H1 (cell line): ENCODE data around the gene CNTNAP3B. TPM values are rescaled to one million over a fixed set of nuclear protein-coding genes. Genes with fewer than 3 reads are reported as not detected.
"Not testable (repeated sequence)": the region's sequence is repeated elsewhere in the genome, so short reads cannot be mapped to it uniquely, and the experiment has no call there.

Experiments
- CTCF ChIA-PET: fragments of 300-600 bp; sonication (Branson Sonifier 250); formaldehyde crosslinking; loops from one replicate; lab custom pipeline; 2021; ENCODE audit not compliant: partially characterized antibody; lab: Charles Lee
- POLR2A ChIA-PET: fragments of 300-600 bp; sonication (Branson Sonifier 250); formaldehyde crosslinking; loops from one replicate; lab custom pipeline; 2021; ENCODE audit warnings: inconsistent platforms; ENCODE audit not compliant: partially characterized antibody; lab: Charles Lee
- DNase-seq, 2 experiments: peaks; one replicate each; pipeline versions ENCODE4 v3.0.0 to v3.0.0-alpha.2; 2010 to 2022; ENCODE audit warnings: low spot score in 2 of 2, low read depth in 1 of 2, mixed read lengths in 1 of 2
- FAIRE-seq: peaks from 2 replicates; lab custom pipeline; 2011; peaks lifted over from hg19 to GRCh38; lab: Jason Lieb, UNC
- H2AFZ ChIP-seq: 2 replicates; pipeline ENCODE4 v1.8.1; 2012; ENCODE audit warnings: low read length, inconsistent platforms
- H2AK5ac ChIP-seq: 2 replicates; pipeline ENCODE4 v1.6.1; 2013; ENCODE audit warnings: low read depth, low read length
- H2BK120ac ChIP-seq: replicated peaks from 2 replicates; pipeline ENCODE3; 2013; ENCODE audit warnings: low read depth, low read length, inconsistent platforms
- H2BK12ac ChIP-seq: 2 replicates; pipeline ENCODE4 v1.6.1; 2013; ENCODE audit warnings: low read depth, low read length
- H2BK15ac ChIP-seq: 2 replicates; pipeline ENCODE4 v1.6.1; 2013; ENCODE audit warnings: low read length
- H2BK20ac ChIP-seq: 2 replicates; pipeline ENCODE4 v1.6.1; 2013; ENCODE audit warnings: low read length
- H2BK5ac ChIP-seq: 2 replicates; pipeline ENCODE4 v1.6.1; 2013; ENCODE audit warnings: low read depth, low read length
- H3K14ac ChIP-seq: 2 replicates; pipeline ENCODE4 v1.6.1; 2013; ENCODE audit warnings: inconsistent platforms; ENCODE audit not compliant: insufficient read length
- H3K18ac ChIP-seq: 2 replicates; pipeline ENCODE4 v1.6.1; 2013; ENCODE audit warnings: low read length; ENCODE audit errors: extremely low read depth
- H3K23ac ChIP-seq: 2 replicates; pipeline ENCODE4 v1.6.1; 2013; ENCODE audit warnings: inconsistent platforms; ENCODE audit not compliant: insufficient read length
- H3K23me2 ChIP-seq: 2 replicates; pipeline ENCODE4 v1.6.1; 2013; ENCODE audit warnings: low read depth, low read length
- H3K27ac ChIP-seq: 2 replicates; pipeline ENCODE4 v1.6.1; 2011; ENCODE audit warnings: low read depth, low read length, inconsistent platforms
- H3K27me3 ChIP-seq, 4 experiments: replicated peaks in 1 of 4; 1 replicate in 1 of 4; 2 replicates in 3 of 4; pipeline versions ENCODE4 v1.6.1 to v1.8.1; 2011 to 2013; ENCODE audit warnings: low read length in 3 of 4, mild to moderate bottlenecking in 3 of 4, inconsistent platforms in 2 of 4, mixed read lengths in 2 of 4, moderate library complexity in 1 of 4; ENCODE audit not compliant: control insufficient read depth in 3 of 4, insufficient read depth in 3 of 4; ENCODE audit errors: extremely low read depth in 1 of 4
- H3K36me3 ChIP-seq, 4 experiments: 2 replicates each; pipeline versions ENCODE4 v1.6.1 to v1.8.1; 2011 to 2013; ENCODE audit warnings: mild to moderate bottlenecking in 4 of 4, low read length in 3 of 4, moderate library complexity in 2 of 4, control low read depth in 1 of 4, inconsistent platforms in 1 of 4; ENCODE audit not compliant: insufficient read depth in 4 of 4, control insufficient read depth in 2 of 4
- H3K4ac ChIP-seq: replicated peaks from 2 replicates; pipeline ENCODE3; 2013; ENCODE audit warnings: low read length, low read depth, mixed read lengths, inconsistent platforms; ENCODE audit not compliant: insufficient read length
- H3K4me1 ChIP-seq, 4 experiments: replicated peaks in 1 of 4; 1 replicate in 1 of 4; 2 replicates in 3 of 4; pipeline versions ENCODE4 v1.6.1 to v1.8.1; 2011 to 2013; ENCODE audit warnings: low read length in 3 of 4, inconsistent platforms in 2 of 4, mixed read lengths in 1 of 4; ENCODE audit not compliant: insufficient read depth in 4 of 4, control insufficient read depth in 3 of 4
- H3K4me2 ChIP-seq, 2 experiments: 2 replicates each; pipeline versions ENCODE4 v1.6.1 to v1.8.1; 2011 to 2013; ENCODE audit warnings: low read depth in 2 of 2, low read length in 2 of 2, control low read depth in 1 of 2, inconsistent platforms in 1 of 2, mild to moderate bottlenecking in 1 of 2; ENCODE audit not compliant: insufficient read depth in 1 of 2
- H3K4me3 ChIP-seq, 4 experiments: fragments of 200-600, 300-600 bp in 1 of 4; sonication (generic), shearing (Covaris generic), sonication (Bioruptor Twin) in 1 of 4; 2 replicates each; pipeline versions ENCODE4 v1.5.1 to v1.8.1; 2011 to 2016; ENCODE audit warnings: low read length in 4 of 4, low read depth in 3 of 4, control low read depth in 2 of 4, inconsistent platforms in 2 of 4, mild to moderate bottlenecking in 2 of 4, mixed read lengths in 1 of 4, moderate library complexity in 1 of 4; ENCODE audit not compliant: insufficient read depth in 2 of 4; ENCODE audit errors: extremely low read depth in 1 of 4
- H3K56ac ChIP-seq: replicated peaks from 2 replicates; pipeline ENCODE3; 2013; ENCODE audit warnings: low read depth, mild to moderate bottlenecking, mixed read lengths, low read length, inconsistent platforms; ENCODE audit not compliant: insufficient read length
- H3K79me1 ChIP-seq: 2 replicates; pipeline ENCODE4 v1.6.1; 2013; ENCODE audit warnings: low read depth, low read length, control low read depth
- H3K79me2 ChIP-seq, 2 experiments: 2 replicates each; pipeline versions ENCODE4 v1.6.1 to v1.8.1; 2012 to 2013; ENCODE audit warnings: low read length in 2 of 2, mild to moderate bottlenecking in 2 of 2, inconsistent platforms in 1 of 2; ENCODE audit not compliant: insufficient read depth in 2 of 2, control insufficient read depth in 1 of 2
- H3K9ac ChIP-seq, 4 experiments: replicated peaks in 1 of 4; 1 replicate in 1 of 4; 2 replicates in 3 of 4; pipeline versions ENCODE4 v1.6.1 to v1.8.1; 2011 to 2013; ENCODE audit warnings: low read depth in 3 of 4, low read length in 3 of 4, control low read depth in 2 of 4, mild to moderate bottlenecking in 2 of 4, moderate library complexity in 2 of 4, inconsistent platforms in 1 of 4; ENCODE audit errors: extremely low read depth in 1 of 4
- H3K9me3 ChIP-seq, 2 experiments: 2 replicates each; pipeline versions ENCODE4 v1.6.1 to v1.8.1; 2012 to 2013; ENCODE audit warnings: mild to moderate bottlenecking in 2 of 2, moderate library complexity in 2 of 2, control low read depth in 1 of 2, inconsistent platforms in 1 of 2, low read depth in 1 of 2, low read length in 1 of 2, mixed read lengths in 1 of 2; ENCODE audit not compliant: insufficient read depth in 2 of 2
- H4K20me1 ChIP-seq, 2 experiments: replicated peaks in 1 of 2; 2 replicates each; pipeline versions ENCODE3 to v1.8.1; 2011 to 2013; ENCODE audit warnings: inconsistent platforms in 2 of 2, low read length in 2 of 2, mild to moderate bottlenecking in 1 of 2; ENCODE audit not compliant: insufficient read depth in 2 of 2, control insufficient read depth in 1 of 2
- H4K5ac ChIP-seq: 2 replicates; pipeline ENCODE4 v1.6.1; 2013; ENCODE audit warnings: low read length, low read depth, mixed read lengths, inconsistent platforms; ENCODE audit not compliant: insufficient read length
- H4K8ac ChIP-seq: 2 replicates; pipeline ENCODE4 v1.8.0; 2013; ENCODE audit warnings: mild to moderate bottlenecking, moderate library complexity, low read length, inconsistent platforms; ENCODE audit not compliant: insufficient read depth; ENCODE audit errors: extremely low read depth
- H4K91ac ChIP-seq: replicated peaks from 2 replicates; pipeline ENCODE3; 2013; ENCODE audit warnings: low read length, mixed read lengths, inconsistent platforms; ENCODE audit not compliant: insufficient read length
- WGBS, 2 experiments: shearing (Covaris generic) in 1 of 2; methylation state at CpG; one replicate each; pipeline versions ENCODE4 v1.1.6 to v1.1.7; 2013 to 2015; ENCODE audit warnings: low lambda C conversion rate in 2 of 2, mixed read lengths in 2 of 2, inconsistent platforms in 1 of 2, low coverage in 1 of 2, missing lambda C conversion rate in 1 of 2; ENCODE audit not compliant: insufficient replicate concordance in 2 of 2, insufficient coverage in 1 of 2, insufficient read length in 1 of 2; ENCODE audit errors: extremely low coverage in 1 of 2, missing lambda C conversion rate in 1 of 2; 5-methylcytosine and 5-hydroxymethylcytosine counted together
- polyA plus RNA-seq, 7 experiments: library from polyadenylated mRNA; depleted of rRNA in 3 of 7; stranded (reverse) in 5 of 7; unstranded in 2 of 7; fragments of >200 nt in 5 of 7; fragments of 200-250 nt in 2 of 7; gene quantifications; 1 replicate in 5 of 7; 2 replicates in 1 of 7; 4 replicates in 1 of 7; pipeline versions ENCODE4 v1.2.1 to v1.2.3, GENCODE V29; 2011 to 2013; ENCODE audit warnings: missing spikeins in 2 of 7, mixed read lengths in 2 of 7
- total RNA-seq: library from RNA; stranded (reverse); fragmentation: NEBNext Ultra II Directional; extraction: Animal tissue kit (Norgen Biotek cat#: 25700); gene quantifications from 2 replicates; pipeline ENCODE4 v1.2.1, GENCODE V29; 2021

The CNTNAP3B gene
- total and polyA plus RNA-seq, 2 of the 8 experiments (the other 6 are each of a cell fraction or from before 2014, with no cell fraction given), result 1.3 to 2.9 TPM

DNA sequence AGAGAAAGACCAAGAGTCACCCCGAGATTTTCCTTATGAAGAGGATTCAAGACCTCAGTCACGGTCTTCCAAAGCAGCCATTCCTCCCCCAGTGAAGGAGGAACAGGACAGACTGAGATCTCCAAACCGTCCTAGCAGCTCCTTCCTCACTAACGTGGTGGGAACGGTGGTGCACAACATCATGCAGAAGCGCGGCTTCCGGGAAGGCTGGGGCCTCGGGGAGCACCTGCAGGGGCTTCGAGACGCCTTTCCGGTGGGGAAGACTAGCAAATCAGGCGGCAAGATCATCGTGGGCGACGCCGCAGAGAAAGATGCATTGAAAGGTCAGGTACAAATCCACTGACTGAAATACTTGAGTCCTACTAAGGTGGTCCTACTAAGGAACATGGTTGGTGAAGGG lies 154.3 kb downstream of the CNTNAP3B start:
- CTCF ChIA-PET, H4K20me1 ChIP-seq, H3K4me1 ChIP-seq, H3K14ac ChIP-seq, H3K23me2 ChIP-seq, FAIRE-seq, H3K9ac ChIP-seq, H2AK5ac ChIP-seq, H3K4ac ChIP-seq, H3K4me3 ChIP-seq, H2BK5ac ChIP-seq, H3K27ac ChIP-seq, H3K23ac ChIP-seq, H3K4me2 ChIP-seq, H4K5ac ChIP-seq, H2AFZ ChIP-seq, H4K8ac ChIP-seq, H3K79me1 ChIP-seq, H3K27me3 ChIP-seq, H2BK12ac ChIP-seq, H3K56ac ChIP-seq, H2BK120ac ChIP-seq, H3K9me3 ChIP-seq, H2BK15ac ChIP-seq, H3K18ac ChIP-seq, H3K79me2 ChIP-seq, H4K91ac ChIP-seq, H2BK20ac ChIP-seq, DNase-seq, POLR2A ChIA-PET, H3K36me3 ChIP-seq: not testable (repeated sequence)
- 100% methylated on average over 10 of the region's 17 CpGs; no CpG with 5 or more reads in 1 of the 2 experiments for WGBS, 2 experiments

DNA sequence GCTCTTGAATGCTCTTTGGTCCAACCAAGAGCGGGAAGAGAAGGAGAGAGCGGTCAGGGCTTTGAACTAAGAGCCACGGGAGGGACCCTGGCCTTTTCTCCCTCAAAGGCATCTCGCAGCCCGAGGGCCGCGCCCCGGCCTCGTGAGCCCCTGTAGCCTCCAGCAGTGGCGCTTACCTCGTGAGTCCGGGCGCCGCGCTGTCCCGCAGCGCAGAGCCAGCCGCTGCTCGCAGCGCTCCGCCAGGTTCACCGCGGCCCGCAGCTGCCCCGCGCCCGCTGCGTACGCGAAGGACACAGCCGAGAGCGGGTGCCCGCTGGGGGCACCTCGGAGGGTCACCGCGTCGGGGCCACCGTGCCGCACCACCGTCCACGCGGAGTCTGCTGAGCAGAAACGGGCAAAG lies 176.2 kb downstream of the CNTNAP3B start:
- H2BK12ac ChIP-seq, H3K27me3 ChIP-seq, POLR2A ChIA-PET, H3K27ac ChIP-seq, H3K4me3 ChIP-seq, H3K9ac ChIP-seq, H3K23ac ChIP-seq, H3K79me1 ChIP-seq, H2BK5ac ChIP-seq, H2AK5ac ChIP-seq, H3K36me3 ChIP-seq, DNase-seq, H4K91ac ChIP-seq, H2BK120ac ChIP-seq, H3K18ac ChIP-seq, H4K20me1 ChIP-seq, H3K9me3 ChIP-seq, H4K5ac ChIP-seq, CTCF ChIA-PET, H4K8ac ChIP-seq, FAIRE-seq, H2AFZ ChIP-seq, H3K56ac ChIP-seq, H3K79me2 ChIP-seq, H3K4ac ChIP-seq, H3K23me2 ChIP-seq, H2BK15ac ChIP-seq, H3K4me1 ChIP-seq, H2BK20ac ChIP-seq, H3K4me2 ChIP-seq, H3K14ac ChIP-seq: not testable (repeated sequence)
- no CpG with 5 or more reads among the region's 43 CpGs for WGBS, 2 experiments
